Measurements from ENCODE around the gene R3HDM2. TPM values are rescaled to one million over a fixed set of nuclear protein-coding genes. Genes with fewer than 3 reads are reported as not detected.

R3HDM2 gene
- total RNA-seq, 1 experiment from 2014 or later: 45.4 TPM

DNA sequence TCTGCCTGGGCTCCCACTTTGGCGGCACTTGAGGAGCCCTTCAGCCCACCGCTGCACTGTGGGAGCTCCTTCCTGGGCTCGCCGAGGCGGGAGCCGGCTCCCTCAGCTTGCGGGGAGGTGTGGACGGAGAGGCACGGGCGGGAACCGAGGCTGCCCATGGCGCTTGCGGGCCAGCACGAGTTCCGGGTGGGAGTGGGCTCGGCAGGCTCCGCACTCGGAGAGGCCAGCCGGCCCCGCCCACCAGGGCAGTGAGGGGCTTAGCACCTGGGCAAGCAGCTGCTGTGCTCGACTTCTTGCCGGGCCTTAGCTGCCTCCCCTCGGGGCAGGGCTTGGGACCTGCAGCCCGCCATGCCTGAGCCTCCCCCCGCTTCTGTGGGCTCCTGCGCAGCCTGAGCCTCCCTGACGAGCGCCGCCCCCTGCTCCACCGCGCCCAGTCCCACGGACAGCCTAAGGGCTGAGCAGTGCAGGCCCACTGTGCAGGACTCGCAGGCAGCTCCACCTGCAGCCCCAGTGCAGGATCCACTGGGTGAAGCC lies 44.6 kb downstream of the R3HDM2 start (continued):
- TF ChIP-seq SIN3A (IDR thresholded peaks at IDR 0.05; ENCODE audit: low read depth) (no peak), EZH2 (IDR thresholded peaks at IDR 0.05) (no peak), POLR2A (IDR thresholded peaks at IDR 0.05; ENCODE audit: borderline replicate concordance, extremely low read depth, insufficient read depth, insufficient read length) (no peak)
- TF ChIP-seq, protein P1, sequence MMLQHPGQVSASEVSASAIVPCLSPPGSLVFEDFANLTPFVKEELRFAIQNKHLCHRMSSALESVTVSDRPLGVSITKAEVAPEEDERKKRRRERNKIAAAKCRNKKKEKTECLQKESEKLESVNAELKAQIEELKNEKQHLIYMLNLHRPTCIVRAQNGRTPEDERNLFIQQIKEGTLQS (IDR thresholded peaks at IDR 0.05): no peak

DNA sequence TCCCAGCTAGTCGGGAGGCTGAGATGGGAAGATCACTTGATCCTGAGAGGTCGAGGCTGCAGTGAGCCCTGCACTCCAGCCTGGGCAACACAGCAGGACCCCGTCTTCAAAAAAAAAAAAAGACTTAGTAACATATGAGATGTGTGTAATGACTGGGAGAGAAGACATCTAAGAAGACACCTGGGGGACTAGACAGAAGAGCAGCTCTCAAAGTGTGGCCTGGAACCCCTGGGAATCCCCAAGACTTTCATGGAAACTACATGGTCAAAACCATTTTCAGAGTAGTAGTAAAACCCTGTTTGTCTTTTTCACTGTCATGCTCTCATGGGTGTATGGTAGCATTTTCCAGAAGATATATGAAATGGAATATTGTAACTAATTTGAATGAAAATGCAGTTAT lies 45.3 kb downstream of the R3HDM2 start:
- Histone ChIP-seq H3K9me3 (ENCODE audit: control insufficient read depth in 1 of 2, insufficient read depth in 1 of 2, low read depth in 1 of 2, low read length in 2 of 2) (no peaks in the 10 kb centered on the region), H3K36me3 (ENCODE audit: control insufficient read depth in 1 of 2, insufficient read depth in 2 of 2, low read length in 2 of 2) (no peaks in the 10 kb centered on the region), H3K9ac (ENCODE audit: low read length) (no peak overlapping the region), H3K27me3 (ENCODE audit: insufficient read depth, low read length) (no peaks in the 10 kb centered on the region), H2AFZ (ENCODE audit: low read depth, low read length, poor library complexity, severe bottlenecking) (no peak overlapping the region), H3K9me2 (ENCODE audit: insufficient read depth) (no peaks in the 10 kb centered on the region), H3K4me2 (ENCODE audit: low read length) (no peak overlapping the region), H3K27ac (ENCODE audit: low read depth, low read length) (no peak overlapping the region), H4K20me1 (ENCODE audit: insufficient read depth) (no peaks in the 10 kb centered on the region), H3K79me2 (ENCODE audit: insufficient read depth, low read length) (no peaks in the 10 kb centered on the region), H3K4me1 (ENCODE audit: control insufficient read depth in 1 of 2, insufficient read depth in 2 of 2, low read length in 2 of 2) (peaks cover 0 to 20% of the 10 kb centered on the region in 2 experiments; a peak in 2 of 4 replicates), H3K4me3 (replicated peaks in 1 of 2; ENCODE audit: low read depth in 1 of 2, low read length in 2 of 2) (no peak overlapping the region)
- BruUV-seq (replicated peaks): no TSS peak
- ChIA-PET POLR2A (interaction anchor here (0.7 kb wide), 1 partner anchor 86 kb away, joined by 3 read pairs; no protein-coding TSS in a partner anchor), CTCF (no interaction called here), RAD21 (ENCODE audit: low non-redundant PET in 1 of 2, low total read pairs in 2 of 2, uncharacterized antibody in 2 of 2, unreplicated experiment in 2 of 2) (no interaction called here)
- DNase-seq (ENCODE audit: low read depth, low spot score) (no peak), ATAC-seq (no peak)
- intact Hi-C loops (cut with micrococcal nuclease): no loop called here
- TF ChIP-seq TCF7L2 (IDR thresholded peaks at IDR 0.05; ENCODE audit: borderline replicate concordance, extremely low read depth, insufficient read depth, insufficient read length) (no peak), CEBPB (IDR thresholded peaks at IDR 0.05; ENCODE audit: low read depth) (no peak), POLR2AphosphoS5 (IDR thresholded peaks at IDR 0.05; ENCODE audit: low read depth, low read length) (no peak), ZNF274 (IDR thresholded peaks at IDR 0.05; ENCODE audit: low read depth, low read length) (no peak), JUND (IDR thresholded peaks at IDR 0.05) (no peak), CBX3 (IDR thresholded peaks at IDR 0.05; ENCODE audit: low read depth) (no peak), POLR2A (IDR thresholded peaks at IDR 0.05; ENCODE audit: borderline replicate concordance, extremely low read depth, insufficient read depth, insufficient read length) (no peak)

All from HCT116 (cell line).